GM21717 (cell line): ENCODE data around the gene ZBTB21.
"Not testable (repeated sequence)": the region's sequence is repeated elsewhere in the genome, so short reads cannot be mapped to it uniquely, and the experiment has no call there.

Experiments used
- ATAC-seq: cut with Tn5 transposase; IDR thresholded peaks from one replicate; pipeline ENCODE4 v1.9.1; 2021; ENCODE audit warnings: mild to moderate bottlenecking, moderate library complexity; ENCODE audit not compliant: unreplicated experiment

ZBTB21 gene

GRCh38 chr21:41971891-41972290 lies 38.3 kb downstream of the ZBTB21 start:
- ATAC-seq, result no peak

DNA sequence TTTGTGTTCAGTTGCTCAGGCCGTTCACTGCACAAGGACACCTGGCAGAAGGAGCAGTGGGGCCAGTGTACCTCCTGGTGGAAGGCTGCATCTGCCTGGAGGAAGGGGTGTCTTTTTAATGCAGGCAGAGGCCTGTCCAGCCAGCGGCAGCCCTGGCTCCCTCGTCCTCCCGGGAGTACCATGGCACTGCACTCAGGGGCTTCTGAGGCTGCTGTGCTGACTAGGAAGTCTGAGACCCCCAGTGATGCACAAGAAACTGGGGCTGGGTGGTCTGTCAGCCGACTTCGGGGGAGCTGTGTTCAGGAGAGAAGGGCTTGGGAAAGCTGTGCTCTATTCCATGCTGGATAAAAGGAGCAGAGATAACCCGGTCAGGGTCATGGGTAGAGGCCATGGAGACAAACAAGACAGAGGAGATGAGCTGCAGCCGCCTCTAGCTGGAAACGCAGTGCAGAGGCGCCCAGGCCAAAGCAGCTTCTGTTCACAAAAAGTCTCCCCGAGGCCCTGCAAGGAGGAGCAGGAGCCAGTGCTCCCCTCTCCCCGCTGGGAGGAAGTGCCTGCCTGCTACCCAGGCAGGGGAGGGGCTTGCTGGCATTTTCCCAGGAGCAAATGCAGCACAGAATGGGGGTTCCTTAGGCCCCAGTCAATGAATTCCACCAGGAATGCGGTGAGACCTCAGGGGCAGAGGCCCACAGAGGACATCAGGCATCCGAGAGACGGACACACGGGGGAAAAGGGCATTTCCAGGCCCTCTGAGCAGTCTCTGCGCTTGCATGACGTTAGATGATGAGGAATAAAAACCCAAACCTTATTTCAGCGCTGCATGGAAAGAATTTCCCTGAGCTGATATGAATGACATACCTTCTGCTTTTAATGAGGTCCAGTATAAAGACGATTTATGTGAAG lies 39.2 kb downstream of the ZBTB21 start:
- no peak for ATAC-seq

- ATAC-seq, result no peak
Observed at GRCh38 chr21:41970106-41970391, 40.1 kb downstream of the ZBTB21 start.

- ATAC-seq, result no peak
Observed at GRCh38 chr21:41967708-41968107, 42.5 kb downstream of the ZBTB21 start.

DNA sequence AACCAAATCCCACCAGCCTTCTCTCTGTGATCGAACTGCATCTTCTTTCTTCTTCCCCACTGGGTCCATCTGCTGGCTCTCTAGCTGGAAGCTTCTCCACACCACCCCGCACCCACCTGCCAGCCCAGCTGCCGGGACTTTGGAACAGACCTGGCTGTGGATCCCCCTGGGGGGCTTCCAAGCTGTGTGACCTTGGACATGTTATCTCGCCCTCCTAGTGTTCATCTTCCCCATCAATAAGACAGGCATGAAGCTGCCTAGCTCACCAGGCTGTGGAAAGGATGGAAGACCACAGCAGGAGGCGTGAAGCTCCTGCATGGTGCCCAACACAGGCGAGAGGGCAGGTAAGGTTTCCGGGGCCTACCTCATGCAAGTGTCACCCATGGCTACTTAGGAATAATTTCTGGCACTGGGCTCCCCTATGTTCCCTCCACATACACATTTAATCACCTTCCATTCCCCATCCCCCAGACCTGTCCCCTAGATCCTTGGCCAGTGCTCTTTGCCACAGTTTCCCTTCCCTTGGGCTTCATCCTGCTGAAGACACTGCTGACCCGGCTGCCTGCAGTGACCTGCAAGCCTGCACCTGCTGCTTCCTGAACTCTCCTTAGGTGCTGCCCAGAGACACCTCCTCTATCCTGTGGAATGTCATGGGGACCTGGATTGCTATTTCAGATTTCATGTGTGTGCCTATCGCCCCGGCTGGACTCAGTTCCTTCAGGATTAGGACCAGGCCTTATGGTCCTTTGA lies 43.1 kb downstream of the ZBTB21 start:
- ATAC-seq, result no peak

GRCh38 chr21:41966041-41966833 lies 43.9 kb downstream of the ZBTB21 start:
- no peak for ATAC-seq

GRCh38 chr21:41965461-41966013 lies 44.6 kb downstream of the ZBTB21 start:
- no peak for ATAC-seq

- ATAC-seq, result no peak
Observed at GRCh38 chr21:41965045-41965444, 45.1 kb downstream of the ZBTB21 start.

DNA sequence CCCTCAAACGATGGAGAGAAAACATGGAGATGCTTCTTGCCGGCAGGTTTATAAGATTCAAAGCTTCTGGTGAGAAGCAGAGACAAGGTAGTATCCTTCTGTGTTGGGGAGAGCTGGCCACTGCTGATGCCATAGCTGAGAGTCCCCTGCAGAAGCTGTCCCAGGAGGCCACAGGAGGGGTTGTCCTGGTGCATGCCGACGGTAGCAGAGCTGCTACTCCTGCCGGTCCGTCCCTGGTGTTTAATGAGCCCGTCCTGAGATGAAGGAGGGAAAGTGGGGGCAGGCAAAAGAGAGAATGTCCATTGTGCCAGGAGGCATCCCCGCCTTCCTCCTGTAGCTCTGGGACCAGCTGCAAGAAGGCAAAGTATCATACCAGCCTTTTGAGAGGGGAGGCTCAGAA lies 46.0 kb downstream of the ZBTB21 start:
- ATAC-seq, result no peak

DNA sequence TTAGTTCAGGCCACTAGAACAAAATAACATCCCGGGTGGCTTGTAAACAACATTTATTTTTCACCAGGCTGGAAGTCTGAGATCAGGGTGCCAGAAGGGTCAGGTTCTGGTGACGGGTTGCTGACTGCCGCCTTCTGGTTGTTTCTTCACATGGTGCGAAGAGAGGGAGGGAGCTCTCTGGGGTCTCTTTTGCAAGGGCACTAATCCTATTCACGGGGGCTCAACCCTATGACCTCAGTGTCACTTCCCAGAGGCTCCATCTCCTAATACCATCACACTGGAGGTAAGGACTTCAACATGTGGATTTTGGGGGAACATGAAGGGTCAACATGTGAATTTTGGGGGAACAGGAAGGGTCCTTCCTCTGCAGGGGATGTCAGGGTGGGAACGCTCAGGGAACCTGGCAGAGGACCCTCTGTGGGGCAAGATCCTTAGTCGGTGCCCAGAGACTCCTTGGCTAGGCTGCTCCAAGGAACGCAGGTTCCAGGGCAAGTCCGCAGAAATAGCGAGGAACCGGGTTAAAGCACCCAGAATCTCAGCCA lies 47.7 kb downstream of the ZBTB21 start:
- no peak for ATAC-seq

DNA sequence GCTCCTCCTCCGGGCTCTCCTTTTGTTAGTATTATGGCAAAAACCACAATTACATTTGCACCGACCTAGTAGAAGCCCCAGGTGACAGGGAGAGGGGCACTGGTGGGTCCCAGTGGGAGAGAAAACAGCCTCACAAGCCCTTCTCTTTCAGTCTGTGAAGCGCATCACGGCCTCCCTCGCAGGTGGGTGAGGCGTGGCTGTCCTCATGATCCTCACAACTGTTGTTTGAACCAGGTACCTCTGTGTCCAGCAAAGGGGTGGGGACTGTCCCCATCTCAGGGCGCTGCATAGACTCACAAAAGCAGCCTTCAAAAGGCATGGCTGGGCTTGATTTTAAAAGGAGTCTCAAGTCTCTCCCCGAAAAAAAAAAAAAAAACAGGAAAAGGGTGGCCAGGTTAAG lies 48.4 kb downstream of the ZBTB21 start:
- no peak for ATAC-seq

DNA sequence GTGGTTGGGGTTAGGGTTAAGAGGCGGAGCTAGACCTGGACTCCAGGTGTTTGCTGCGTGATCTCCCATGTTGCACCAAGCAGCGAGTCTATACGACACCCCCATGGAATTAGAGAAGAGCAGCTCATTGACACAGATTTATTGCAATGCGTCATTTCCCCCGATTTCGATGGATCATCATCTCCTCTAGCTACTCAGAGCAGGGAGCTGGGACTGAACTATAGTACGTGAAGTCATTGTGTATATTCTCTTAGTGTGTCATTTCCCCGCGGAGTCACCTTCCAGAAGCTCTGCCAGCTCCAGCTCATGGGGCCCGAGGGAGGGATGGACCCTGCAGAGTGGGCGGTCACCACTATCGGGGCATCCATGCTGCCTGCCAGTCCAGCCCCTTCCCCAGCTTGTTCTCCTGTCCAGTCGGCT lies 48.9 kb downstream of the ZBTB21 start:
- no peak for ATAC-seq

DNA sequence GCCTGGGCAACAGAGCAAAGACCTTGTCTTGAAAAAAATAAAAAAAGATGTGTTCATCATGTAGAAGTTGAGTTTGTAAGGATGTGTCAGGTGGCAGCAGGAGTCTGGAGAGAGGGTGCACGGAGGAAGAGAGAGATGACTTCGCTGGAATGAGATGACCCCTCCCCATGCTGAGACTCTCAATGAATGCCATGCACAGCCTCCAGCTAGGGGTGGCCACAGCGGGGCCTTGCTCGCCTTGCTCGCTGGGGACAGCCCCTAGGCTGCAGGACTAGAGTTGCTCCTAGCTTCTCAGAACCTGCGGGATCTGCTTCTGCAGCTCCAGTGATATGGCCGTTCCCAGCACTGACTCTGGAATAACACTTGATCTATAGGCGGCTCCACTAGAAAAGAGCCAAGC lies 49.8 kb downstream of the ZBTB21 start:
- no peak for ATAC-seq

- ATAC-seq, result not testable (repeated sequence)
Observed at GRCh38 chr21:41959697-41960096, 50.5 kb downstream of the ZBTB21 start.

DNA sequence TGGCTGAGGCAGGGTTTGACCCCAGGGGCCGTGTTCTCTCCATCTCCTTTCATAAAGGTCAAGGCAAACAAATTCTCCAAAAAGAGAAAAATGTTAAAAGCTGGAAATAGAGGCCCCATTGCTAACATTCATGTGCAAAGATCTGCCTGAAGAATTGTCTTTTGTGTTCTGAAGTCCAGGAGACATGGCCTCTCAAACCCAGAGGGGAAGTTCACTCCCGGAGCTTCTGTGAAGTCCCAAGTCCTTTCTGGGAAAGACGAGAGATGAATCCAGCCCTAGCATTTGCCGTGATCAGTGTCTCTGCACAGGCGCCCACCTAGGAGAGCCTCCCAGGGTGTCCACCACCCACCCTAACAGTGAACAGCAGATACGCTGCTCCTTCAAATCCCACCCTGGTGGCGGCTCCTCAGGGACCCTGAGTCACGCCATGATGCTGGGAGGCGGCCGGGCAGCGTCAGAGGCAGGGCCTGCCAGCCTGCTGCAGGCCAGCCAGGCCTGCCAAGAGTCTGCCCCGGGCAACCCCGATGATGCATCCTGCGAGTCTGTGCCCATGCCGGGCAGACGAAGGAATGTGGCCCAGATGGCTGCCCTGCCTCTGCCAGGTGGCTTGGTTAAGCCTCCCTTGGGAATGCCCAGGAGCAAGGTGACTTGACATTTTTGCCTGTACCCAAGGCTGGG lies 51.1 kb downstream of the ZBTB21 start:
- ATAC-seq, result no peak

- ATAC-seq, result no peak
Observed at GRCh38 chr21:41957991-41958766, 52.0 kb downstream of the ZBTB21 start.

DNA sequence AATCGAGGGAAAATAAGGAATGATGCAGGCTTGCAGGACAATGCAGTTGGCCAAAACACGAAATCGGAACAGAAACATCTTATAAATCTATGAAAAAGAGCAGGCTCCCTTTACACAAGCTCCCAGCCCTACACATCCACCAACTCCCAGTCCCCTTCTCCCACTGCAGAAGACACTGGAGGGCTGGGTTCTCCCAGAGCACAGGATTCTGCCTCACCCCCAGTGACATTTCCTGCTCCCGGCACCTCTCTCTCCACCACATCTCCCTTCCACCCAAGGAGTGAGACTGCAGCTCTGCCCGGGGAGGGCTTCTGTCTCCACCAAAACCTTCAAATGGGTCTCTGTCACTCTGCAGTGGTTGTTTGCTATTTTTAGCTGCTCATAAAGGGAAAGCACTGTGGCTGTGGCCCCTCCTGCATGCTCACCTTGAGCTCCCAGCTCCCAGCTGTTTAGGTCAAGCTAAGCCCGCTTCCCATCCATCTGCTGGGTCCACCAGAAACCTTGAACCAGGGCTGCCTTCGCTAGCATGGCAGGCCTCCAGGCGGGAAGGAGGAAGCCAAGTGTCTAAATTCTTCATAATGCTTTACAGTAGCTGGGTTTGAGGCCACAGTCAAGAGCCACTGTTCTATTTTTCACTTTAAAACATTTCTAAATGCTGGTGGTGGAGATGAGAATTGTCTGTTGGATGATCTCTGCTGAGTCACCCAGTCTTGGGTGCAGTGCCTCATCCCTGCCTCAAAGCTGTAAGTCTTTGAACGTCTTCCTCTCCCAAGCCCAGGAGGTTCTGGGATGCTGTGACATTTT lies 53.0 kb downstream of the ZBTB21 start:
- no peak for ATAC-seq

- ATAC-seq, result no peak
Observed at GRCh38 chr21:41955516-41955915, 54.6 kb downstream of the ZBTB21 start.
